HepG2 (cell line): Measurements from ENCODE around the gene ERRFI1. TPM values are rescaled to one million over a fixed set of nuclear protein-coding genes. Genes with fewer than 3 reads are reported as not detected.

Experiments used
- AGO1 ChIP-seq: fragments of 200-400 bp; formaldehyde crosslinking; IDR thresholded peaks from 2 replicates; pipeline ENCODE4 v1.6.1; 2017; ENCODE audit warnings: mild to moderate bottlenecking, low read depth, low read length, moderate library complexity; ENCODE audit not compliant: poor library complexity, severe bottlenecking
- AGO2 ChIP-seq: fragments of 200-400 bp; formaldehyde crosslinking; optimal IDR thresholded peaks from 2 replicates; pipeline ENCODE3; 2017; ENCODE audit warnings: mild to moderate bottlenecking, low read depth, low read length, moderate library complexity
- ATRX ChIP-seq: sonication (generic); formaldehyde crosslinking; IDR thresholded peaks from 2 replicates; pipeline ENCODE4 v1.4.0; 2020; ENCODE audit warnings: missing genetic modification reagents, borderline replicate concordance
- BORCS8-MEF2B ChIP-seq: sonication (generic); formaldehyde crosslinking; IDR thresholded peaks from 2 replicates; pipeline ENCODE4 v1.8.0; 2022; ENCODE audit warnings: mild to moderate bottlenecking, missing genetic modification reagents
- DNMT3B ChIP-seq: conservative IDR thresholded peaks from 2 replicates; pipeline ENCODE4 v1.6.1; 2016; ENCODE audit warnings: missing biosample characterization, control low read depth
- EHMT2 ChIP-seq: fragments of 200-600 bp; sonication (generic); IDR thresholded peaks from 2 replicates; pipeline ENCODE4 v1.7.0; 2017; ENCODE audit warnings: antibody characterized with exemption, low read depth, low read length, borderline replicate concordance
- EP300 ChIP-seq, 3 experiments: sonication (generic) in 1 of 3; formaldehyde crosslinking in 1 of 3; IDR thresholded peaks; 2 replicates each; pipeline versions ENCODE4 v1.5.1 to v1.6.1; 2011 to 2020; ENCODE audit warnings: low read depth in 2 of 3, low read length in 2 of 3, borderline replicate concordance in 1 of 3, improper control_type of control experiment in 1 of 3, mild to moderate bottlenecking in 1 of 3, missing genetic modification reagents in 1 of 3, moderate library complexity in 1 of 3
- FLYWCH1 ChIP-seq: sonication (generic); formaldehyde crosslinking; IDR thresholded peaks from 2 replicates; pipeline ENCODE4 v1.8.1; 2023; ENCODE audit warnings: mild to moderate bottlenecking, missing genetic modification reagents
- HNRNPL ChIP-seq: fragments of 200-400 bp; formaldehyde crosslinking; IDR thresholded peaks from 2 replicates; pipeline ENCODE4 v1.6.1; 2017; ENCODE audit warnings: mild to moderate bottlenecking, low read depth, low read length
- MED1 ChIP-seq: sonication (generic); formaldehyde crosslinking; IDR thresholded peaks from 2 replicates; pipeline ENCODE4 v1.4.0; 2020; ENCODE audit warnings: missing genetic modification reagents
- NFE2 ChIP-seq: sonication (generic); formaldehyde crosslinking; IDR thresholded peaks from 2 replicates; pipeline ENCODE4 v1.4.0; 2020; ENCODE audit warnings: missing genetic modification reagents
- NR2C2 ChIP-seq: sonication (generic); formaldehyde crosslinking; IDR thresholded peaks from 2 replicates; pipeline ENCODE4 v1.4.0; 2020; ENCODE audit warnings: missing genetic modification reagents, mild to moderate bottlenecking, moderate library complexity, borderline replicate concordance
- POLR2A ChIP-seq, 2 experiments: IDR thresholded peaks; 2 replicates each; pipeline ENCODE4 v1.6.1; 2011; ENCODE audit warnings: low read depth in 2 of 2, low read length in 2 of 2, mild to moderate bottlenecking in 1 of 2, moderate library complexity in 1 of 2; ENCODE audit not compliant: insufficient read depth in 1 of 2
- POLR2AphosphoS5 ChIP-seq: IDR thresholded peaks from 2 replicates; pipeline ENCODE4 v1.6.1; 2012; ENCODE audit warnings: low read depth, low read length
- PRMT3 ChIP-seq: sonication (generic); formaldehyde crosslinking; IDR thresholded peaks from 2 replicates; pipeline ENCODE4 v1.8.1; 2022; ENCODE audit warnings: low read depth, mild to moderate bottlenecking, moderate library complexity, missing genetic modification reagents, borderline replicate concordance
- RBM22 ChIP-seq: fragments of 200-400 bp; formaldehyde crosslinking; optimal IDR thresholded peaks from 2 replicates; pipeline ENCODE3; 2017; ENCODE audit warnings: mild to moderate bottlenecking, low read length, moderate library complexity
- U2AF2 ChIP-seq: fragments of 200-400 bp; formaldehyde crosslinking; IDR thresholded peaks from 2 replicates; pipeline ENCODE4 v1.6.1; 2017; ENCODE audit warnings: low read depth, mild to moderate bottlenecking, low read length
- ZNF256 ChIP-seq: sonication (generic); formaldehyde crosslinking; conservative IDR thresholded peaks from 2 replicates; pipeline ENCODE4 v1.4.0; 2020; ENCODE audit warnings: missing genetic modification reagents
- ZNF317 ChIP-seq: sonication (generic); formaldehyde crosslinking; IDR thresholded peaks from 2 replicates; pipeline ENCODE4 v1.5.0; 2020; ENCODE audit warnings: mild to moderate bottlenecking, missing genetic modification reagents
- ZNF33B ChIP-seq: sonication (generic); formaldehyde crosslinking; IDR thresholded peaks from 2 replicates; pipeline ENCODE4 v1.5.1; 2020; ENCODE audit warnings: mild to moderate bottlenecking, missing genetic modification reagents
- polyA plus RNA-seq, 8 experiments: library from polyadenylated mRNA; depleted of rRNA in 3 of 8; stranded (reverse) in 7 of 8; unstranded in 1 of 8; fragments of >200 nt; fragmentation: Illumina TruSeq in 4 of 8; extraction: Trizol in 4 of 8; gene quantifications; 2 replicates each; pipeline versions ENCODE4 v1.2.1 to v1.2.3, GENCODE V29; 2011 to 2016; ENCODE audit warnings: low read depth in 4 of 8, missing spikeins in 1 of 8, mixed read lengths in 1 of 8; ENCODE audit not compliant: insufficient read depth in 1 of 8
- total RNA-seq, 5 experiments: library from RNA; depleted of rRNA; stranded (reverse); fragments of >200 nt; fragmentation: Illumina TruSeq; extraction: Trizol; gene quantifications; 2 replicates each; pipeline ENCODE4 v1.2.3, GENCODE V29; 2016; ENCODE audit warnings: low read depth in 1 of 5
- TF ChIP-seq, protein P1 (sequence below): conservative IDR thresholded peaks from 2 replicates; pipeline ENCODE4 v1.6.1; 2018; ENCODE audit warnings: missing genetic modification reagents
- TF ChIP-seq, protein P2 (sequence below): IDR thresholded peaks from 2 replicates; pipeline ENCODE4 v1.6.1; 2016; ENCODE audit warnings: low read depth
- TF ChIP-seq, protein P3 (sequence below): sonication (generic); formaldehyde crosslinking; IDR thresholded peaks from 2 replicates; pipeline ENCODE4 v1.4.0; 2020; ENCODE audit warnings: missing genetic modification reagents
- TF ChIP-seq, protein P4 (sequence below): IDR thresholded peaks from 2 replicates; pipeline ENCODE4 v1.6.1; 2012; ENCODE audit warnings: inconsistent platforms

ERRFI1 gene
- total and polyA plus RNA-seq, 2 of the 13 experiments (the other 11 are each of a cell fraction or from before 2014, with no cell fraction given), result 84.4 to 753 TPM

GRCh38 chr1:8018492-8019228 is 7.4 kb downstream of the ERRFI1 start (continued):
- TF ChIP-seq, protein P1, sequence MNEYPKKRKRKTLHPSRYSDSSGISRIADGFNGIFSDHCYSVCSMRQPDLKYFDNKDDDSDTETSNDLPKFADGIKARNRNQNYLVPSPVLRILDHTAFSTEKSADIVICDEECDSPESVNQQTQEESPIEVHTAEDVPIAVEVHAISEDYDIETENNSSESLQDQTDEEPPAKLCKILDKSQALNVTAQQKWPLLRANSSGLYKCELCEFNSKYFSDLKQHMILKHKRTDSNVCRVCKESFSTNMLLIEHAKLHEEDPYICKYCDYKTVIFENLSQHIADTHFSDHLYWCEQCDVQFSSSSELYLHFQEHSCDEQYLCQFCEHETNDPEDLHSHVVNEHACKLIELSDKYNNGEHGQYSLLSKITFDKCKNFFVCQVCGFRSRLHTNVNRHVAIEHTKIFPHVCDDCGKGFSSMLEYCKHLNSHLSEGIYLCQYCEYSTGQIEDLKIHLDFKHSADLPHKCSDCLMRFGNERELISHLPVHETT, result no peak
- TF ChIP-seq POLR2AphosphoS5 (peak; percentile 57; the same call in 1 of the 2 replicates), ZNF33B (CRISPR knock-in tag) (no peak), POLR2A (IDR thresholded peaks at IDR 0.05; ENCODE audit: insufficient read depth in 1 of 2, low read depth in 2 of 2, low read length in 2 of 2) (peak in 1 of 2 experiments; percentile 54; a peak in 1 of 4 replicates), U2AF2 (no peak), AGO2 (peak; percentile 67), ZNF256 (CRISPR knock-in tag) (no peak), RBM22 (peak; percentile 93), HNRNPL (0 out of 2 replicates have a peak, but pooled peaks have one; percentile 29), EP300 (IDR thresholded peaks at IDR 0.05; ENCODE audit: low read depth in 2 of 2, low read length in 2 of 2) (no peak), EP300 (CRISPR knock-in tag; IDR thresholded peaks at IDR 0.05; ENCODE audit: borderline replicate concordance) (0 out of 2 replicates have a peak, but pooled peaks have one; percentile 19), BORCS8-MEF2B (CRISPR knock-in tag) (no peak), AGO1 (peak; percentile 83), NR2C2 (CRISPR knock-in tag) (no peak), ATRX (no peak), EHMT2 (no peak), ZNF317 (CRISPR knock-in tag) (no peak), NFE2 (CRISPR knock-in tag) (no peak), DNMT3B (0 out of 2 replicates have a peak, but pooled peaks have one; percentile 16), FLYWCH1 (CRISPR knock-in tag) (no peak), MED1 (CRISPR knock-in tag) (peak; percentile 22; the same call in 1 of the 2 replicates), PRMT3 (no peak)
- TF ChIP-seq, protein P2, sequence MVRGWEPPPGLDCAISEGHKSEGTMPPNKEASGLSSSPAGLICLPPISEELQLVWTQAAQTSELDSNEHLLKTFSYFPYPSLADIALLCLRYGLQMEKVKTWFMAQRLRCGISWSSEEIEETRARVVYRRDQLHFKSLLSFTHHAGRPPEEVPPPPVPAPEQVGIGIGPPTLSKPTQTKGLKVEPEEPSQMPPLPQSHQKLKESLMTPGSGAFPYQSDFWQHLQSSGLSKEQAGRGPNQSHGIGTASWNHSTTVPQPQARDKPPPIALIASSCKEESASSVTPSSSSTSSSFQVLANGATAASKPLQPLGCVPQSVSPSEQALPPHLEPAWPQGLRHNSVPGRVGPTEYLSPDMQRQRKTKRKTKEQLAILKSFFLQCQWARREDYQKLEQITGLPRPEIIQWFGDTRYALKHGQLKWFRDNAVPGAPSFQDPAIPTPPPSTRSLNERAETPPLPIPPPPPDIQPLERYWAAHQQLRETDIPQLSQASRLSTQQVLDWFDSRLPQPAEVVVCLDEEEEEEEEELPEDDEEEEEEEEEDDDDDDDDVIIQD (CRISPR knock-in tag), result peak; percentile 60; the same call in 1 of the 2 replicates
- TF ChIP-seq, protein P3, sequence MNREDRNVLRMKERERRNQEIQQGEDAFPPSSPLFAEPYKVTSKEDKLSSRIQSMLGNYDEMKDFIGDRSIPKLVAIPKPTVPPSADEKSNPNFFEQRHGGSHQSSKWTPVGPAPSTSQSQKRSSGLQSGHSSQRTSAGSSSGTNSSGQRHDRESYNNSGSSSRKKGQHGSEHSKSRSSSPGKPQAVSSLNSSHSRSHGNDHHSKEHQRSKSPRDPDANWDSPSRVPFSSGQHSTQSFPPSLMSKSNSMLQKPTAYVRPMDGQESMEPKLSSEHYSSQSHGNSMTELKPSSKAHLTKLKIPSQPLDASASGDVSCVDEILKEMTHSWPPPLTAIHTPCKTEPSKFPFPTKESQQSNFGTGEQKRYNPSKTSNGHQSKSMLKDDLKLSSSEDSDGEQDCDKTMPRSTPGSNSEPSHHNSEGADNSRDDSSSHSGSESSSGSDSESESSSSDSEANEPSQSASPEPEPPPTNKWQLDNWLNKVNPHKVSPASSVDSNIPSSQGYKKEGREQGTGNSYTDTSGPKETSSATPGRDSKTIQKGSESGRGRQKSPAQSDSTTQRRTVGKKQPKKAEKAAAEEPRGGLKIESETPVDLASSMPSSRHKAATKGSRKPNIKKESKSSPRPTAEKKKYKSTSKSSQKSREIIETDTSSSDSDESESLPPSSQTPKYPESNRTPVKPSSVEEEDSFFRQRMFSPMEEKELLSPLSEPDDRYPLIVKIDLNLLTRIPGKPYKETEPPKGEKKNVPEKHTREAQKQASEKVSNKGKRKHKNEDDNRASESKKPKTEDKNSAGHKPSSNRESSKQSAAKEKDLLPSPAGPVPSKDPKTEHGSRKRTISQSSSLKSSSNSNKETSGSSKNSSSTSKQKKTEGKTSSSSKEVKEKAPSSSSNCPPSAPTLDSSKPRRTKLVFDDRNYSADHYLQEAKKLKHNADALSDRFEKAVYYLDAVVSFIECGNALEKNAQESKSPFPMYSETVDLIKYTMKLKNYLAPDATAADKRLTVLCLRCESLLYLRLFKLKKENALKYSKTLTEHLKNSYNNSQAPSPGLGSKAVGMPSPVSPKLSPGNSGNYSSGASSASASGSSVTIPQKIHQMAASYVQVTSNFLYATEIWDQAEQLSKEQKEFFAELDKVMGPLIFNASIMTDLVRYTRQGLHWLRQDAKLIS (CRISPR knock-in tag), result peak; percentile 94
- TF ChIP-seq, protein P4, sequence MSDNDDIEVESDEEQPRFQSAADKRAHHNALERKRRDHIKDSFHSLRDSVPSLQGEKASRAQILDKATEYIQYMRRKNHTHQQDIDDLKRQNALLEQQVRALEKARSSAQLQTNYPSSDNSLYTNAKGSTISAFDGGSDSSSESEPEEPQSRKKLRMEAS, result no peak
